Spleen (tissue), 7 donors: ENCODE data around the gene FOXE3.

ENCODE experiments used
- POLR2A ChIP-seq, 3 donors: fragments of 450-650 bp; IDR thresholded peaks; one replicate each; pipeline ENCODE4 v1.5.1; 2017; ENCODE audit warnings: antibody characterized with exemption in 3 of 3, mild to moderate bottlenecking in 1 of 3
- POLR2AphosphoS5 ChIP-seq, 3 donors: sonication (generic); formaldehyde crosslinking; IDR thresholded peaks; one replicate each; pipeline ENCODE4 v1.5.1; 2017; ENCODE audit warnings: antibody characterized with exemption in 3 of 3
- TF ChIP-seq, protein P1 (sequence below), 11 experiments: fragments of 200-600 bp in 7 of 11; fragments of 450-650 bp in 4 of 11; sonication (generic) in 4 of 11; IDR thresholded peaks in 8 of 11; conservative IDR thresholded peaks in 3 of 11; 1 replicate in 7 of 11; 2 replicates in 4 of 11; pipeline versions ENCODE4 v1.4.0 to v1.8.0; 2016 to 2021; ENCODE audit warnings: antibody characterized with exemption in 11 of 11, inconsistent platforms in 4 of 11, mild to moderate bottlenecking in 1 of 11
- donor health status: DM: no; HTN: no; CAD: no; lungs with moderate emphysema.
- donor health status: DM: no; HTN: no; CAD: no.
- donor health status: DM: no; HTN: no; CAD: no.

DNA sequence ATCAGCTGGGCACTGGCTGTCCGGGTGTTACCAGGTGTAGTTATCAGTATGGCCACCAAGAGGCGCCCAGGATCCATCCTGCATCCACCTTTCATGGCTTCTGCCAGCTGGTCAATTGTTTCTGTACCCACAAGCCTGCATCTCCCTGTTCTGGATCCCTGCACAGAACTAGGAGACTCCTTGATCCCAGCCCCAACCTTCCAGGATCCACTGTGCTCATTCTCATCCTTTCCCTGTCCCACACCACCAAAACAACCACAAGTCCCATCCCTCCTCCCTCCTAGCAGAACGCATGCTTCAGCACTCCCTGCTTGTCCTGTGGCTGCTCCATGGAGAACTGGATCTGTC is 27.2 kb upstream of the FOXE3 start:
- TF ChIP-seq, protein P1, sequence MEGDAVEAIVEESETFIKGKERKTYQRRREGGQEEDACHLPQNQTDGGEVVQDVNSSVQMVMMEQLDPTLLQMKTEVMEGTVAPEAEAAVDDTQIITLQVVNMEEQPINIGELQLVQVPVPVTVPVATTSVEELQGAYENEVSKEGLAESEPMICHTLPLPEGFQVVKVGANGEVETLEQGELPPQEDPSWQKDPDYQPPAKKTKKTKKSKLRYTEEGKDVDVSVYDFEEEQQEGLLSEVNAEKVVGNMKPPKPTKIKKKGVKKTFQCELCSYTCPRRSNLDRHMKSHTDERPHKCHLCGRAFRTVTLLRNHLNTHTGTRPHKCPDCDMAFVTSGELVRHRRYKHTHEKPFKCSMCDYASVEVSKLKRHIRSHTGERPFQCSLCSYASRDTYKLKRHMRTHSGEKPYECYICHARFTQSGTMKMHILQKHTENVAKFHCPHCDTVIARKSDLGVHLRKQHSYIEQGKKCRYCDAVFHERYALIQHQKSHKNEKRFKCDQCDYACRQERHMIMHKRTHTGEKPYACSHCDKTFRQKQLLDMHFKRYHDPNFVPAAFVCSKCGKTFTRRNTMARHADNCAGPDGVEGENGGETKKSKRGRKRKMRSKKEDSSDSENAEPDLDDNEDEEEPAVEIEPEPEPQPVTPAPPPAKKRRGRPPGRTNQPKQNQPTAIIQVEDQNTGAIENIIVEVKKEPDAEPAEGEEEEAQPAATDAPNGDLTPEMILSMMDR (IDR thresholded peaks at IDR 0.05 in 8 of 11, conservative IDR thresholded peaks at IDR 0.05 in 3 of 11), result peak; percentile 24 to 72 (median 56)
- no peak for TF ChIP-seq POLR2A (IDR thresholded peaks at IDR 0.05)
- TF ChIP-seq POLR2AphosphoS5 (IDR thresholded peaks at IDR 0.05), result no peak
